ELR (cell line): ENCODE measurements around the gene IFIT1.
"Not testable (repeated sequence)": the region's sequence is repeated elsewhere in the genome, so short reads cannot be mapped to it uniquely, and the experiment has no call there.

ENCODE experiments used
- DNase-seq: peaks from one replicate; pipeline ENCODE4 v3.0.0-alpha.2; 2015; ENCODE audit warnings: low read depth

The IFIT1 gene

GRCh38 chr10:89391907-89392756 lies at the start of gene IFIT1:
TSS of gene IFIT1 (plus strand) at chr10:89392623. CDS start at chr10:89392713, 90 bp downstream.
- peak; percentile 92 for DNase-seq

GRCh38 chr10:89343089-89343767 lies 49.2 kb upstream of the IFIT1 start:
- no peak for DNase-seq

GRCh38 chr10:89344156-89344555 lies 48.3 kb upstream of the IFIT1 start:
- DNase-seq: no peak

GRCh38 chr10:89345367-89346000 lies 46.9 kb upstream of the IFIT1 start:
- no peak for DNase-seq

- DNase-seq: peak; percentile 49
Observed at GRCh38 chr10:89346405-89347254, 45.8 kb upstream of the IFIT1 start.

GRCh38 chr10:89347701-89348457 lies 44.5 kb upstream of the IFIT1 start:
- DNase-seq: no peak

- DNase-seq: no peak
Observed at GRCh38 chr10:89348481-89348880, 43.9 kb upstream of the IFIT1 start.

- DNase-seq: no peak
Observed at GRCh38 chr10:89348975-89349374, 43.4 kb upstream of the IFIT1 start.

- not testable (repeated sequence) for DNase-seq
Observed at GRCh38 chr10:89350631-89351315, 41.6 kb upstream of the IFIT1 start.

GRCh38 chr10:89351412-89351779 lies 41.0 kb upstream of the IFIT1 start:
- peak; percentile 46 for DNase-seq

GRCh38 chr10:89351780-89352597 lies 40.4 kb upstream of the IFIT1 start:
- peak; percentile 99 for DNase-seq

GRCh38 chr10:89352802-89353201 lies 39.6 kb upstream of the IFIT1 start:
- DNase-seq: peak; percentile 28

- peak; percentile 91 for DNase-seq
Observed at GRCh38 chr10:89355394-89355931, 37.0 kb upstream of the IFIT1 start.

- no peak for DNase-seq
Observed at GRCh38 chr10:89357096-89357495, 35.3 kb upstream of the IFIT1 start.

GRCh38 chr10:89357975-89358374 lies 34.4 kb upstream of the IFIT1 start:
- DNase-seq: no peak

- DNase-seq: no peak
Observed at GRCh38 chr10:89360157-89360556, 32.3 kb upstream of the IFIT1 start.

GRCh38 chr10:89362929-89363328 lies 29.5 kb upstream of the IFIT1 start:
- no peak for DNase-seq

GRCh38 chr10:89363729-89364442 lies 28.5 kb upstream of the IFIT1 start:
- no peak for DNase-seq

GRCh38 chr10:89364531-89364930 lies 27.9 kb upstream of the IFIT1 start:
- no peak for DNase-seq
